Embryonic facial prominence (tissue), 1 donor: ENCODE results near the gene CLMN.

ENCODE experiments used
- DNase-seq: peaks from one replicate; pipeline ENCODE4 v3.0.0-alpha.2; 2016; ENCODE audit errors: extremely low spot score

CLMN gene

GRCh38 chr14:95302667-95303506 is 16.8 kb downstream of the CLMN start:
- no peak for DNase-seq

GRCh38 chr14:95301527-95302187 is 18.1 kb downstream of the CLMN start:
- no peak for DNase-seq

- no peak for DNase-seq
These were observed 18.8 kb downstream of the CLMN start for GRCh38 chr14:95300697-95301526.

GRCh38 chr14:95300002-95300696 is 19.6 kb downstream of the CLMN start:
- DNase-seq, result no peak

- no peak for DNase-seq
These were observed 20.4 kb downstream of the CLMN start for GRCh38 chr14:95299271-95299670.

GRCh38 chr14:95297832-95298231 is 21.9 kb downstream of the CLMN start:
- no peak for DNase-seq

- no peak for DNase-seq
These were observed 22.7 kb downstream of the CLMN start for GRCh38 chr14:95296966-95297365.

GRCh38 chr14:95295600-95296376 is 23.9 kb downstream of the CLMN start:
- DNase-seq, result no peak

GRCh38 chr14:95294834-95295599 is 24.7 kb downstream of the CLMN start:
- no peak for DNase-seq

- no peak for DNase-seq
These were observed 25.4 kb downstream of the CLMN start for GRCh38 chr14:95294320-95294719.

GRCh38 chr14:95293449-95293848 is 26.3 kb downstream of the CLMN start:
- DNase-seq, result no peak

- DNase-seq, result no peak
These were observed 26.9 kb downstream of the CLMN start for GRCh38 chr14:95292660-95293425.

- DNase-seq, result peak; percentile 18
These were observed 27.7 kb downstream of the CLMN start for GRCh38 chr14:95291859-95292542.

GRCh38 chr14:95290871-95291431 is 28.8 kb downstream of the CLMN start:
- DNase-seq, result no peak

- DNase-seq, result no peak
These were observed 29.7 kb downstream of the CLMN start for GRCh38 chr14:95290021-95290420.

- DNase-seq, result no peak
These were observed 30.2 kb downstream of the CLMN start for GRCh38 chr14:95289323-95290010.

GRCh38 chr14:95288672-95289322 is 30.9 kb downstream of the CLMN start:
- DNase-seq, result no peak
